Neuronal stem cell (in vitro differentiated cells): ENCODE data around the gene RSPRY1.

Experiments
- DNase-seq: peaks from one replicate; pipeline ENCODE4 v3.0.0-alpha.2; 2013; ENCODE audit warnings: low spot score
- H2AFZ ChIP-seq: one replicate; pipeline ENCODE4 v1.6.1; 2013; ENCODE audit warnings: mild to moderate bottlenecking, low read length, inconsistent platforms
- H2AK5ac ChIP-seq: 2 replicates; pipeline ENCODE4 v1.6.1; 2013; ENCODE audit warnings: low read depth, mild to moderate bottlenecking, inconsistent platforms, low read length, moderate library complexity, mixed read lengths
- H2BK120ac ChIP-seq: 2 replicates; pipeline ENCODE4 v1.6.1; 2013; ENCODE audit warnings: low read depth, mild to moderate bottlenecking, inconsistent platforms, low read length, moderate library complexity, mixed read lengths
- H2BK12ac ChIP-seq: one replicate; pipeline ENCODE4 v1.6.1; 2013; ENCODE audit warnings: low read length, inconsistent platforms
- H2BK15ac ChIP-seq: 2 replicates; pipeline ENCODE4 v1.6.1; 2013; ENCODE audit warnings: mild to moderate bottlenecking, low read length, inconsistent platforms, mixed read lengths
- H2BK5ac ChIP-seq: one replicate; pipeline ENCODE4 v1.6.1; 2013; ENCODE audit warnings: inconsistent platforms, mild to moderate bottlenecking, low read length, moderate library complexity
- H3K14ac ChIP-seq: one replicate; pipeline ENCODE4 v1.6.1; 2013; ENCODE audit warnings: low read length, inconsistent platforms
- H3K18ac ChIP-seq: 2 replicates; pipeline ENCODE4 v1.6.1; 2013; ENCODE audit warnings: low read length, inconsistent platforms
- H3K23ac ChIP-seq: 2 replicates; pipeline ENCODE4 v1.6.1; 2013; ENCODE audit warnings: low read depth, mild to moderate bottlenecking, mixed read lengths, low read length, inconsistent platforms; ENCODE audit not compliant: poor library complexity
- H3K27ac ChIP-seq: replicated peaks from 3 replicates; pipeline ENCODE4 v1.5.1; 2013; ENCODE audit warnings: low read length, inconsistent platforms
- H3K27me3 ChIP-seq, 3 experiments: 2 replicates each; pipeline ENCODE4 v1.6.1; 2013; ENCODE audit warnings: low read length in 3 of 3, mild to moderate bottlenecking in 2 of 3, inconsistent platforms in 1 of 3, low read depth in 1 of 3, mixed read lengths in 1 of 3, moderate library complexity in 1 of 3; ENCODE audit not compliant: control insufficient read depth in 3 of 3, insufficient read depth in 3 of 3
- H3K36me3 ChIP-seq, 2 donors: replicated peaks in 1 of 2; 2 replicates each; pipeline ENCODE4 v1.6.1; 2013; ENCODE audit warnings: low read length in 2 of 2; ENCODE audit not compliant: control insufficient read depth in 2 of 2, insufficient read depth in 2 of 2
- H3K4ac ChIP-seq: 2 replicates; pipeline ENCODE4 v1.6.1; 2013; ENCODE audit warnings: inconsistent platforms, mild to moderate bottlenecking, low read length, moderate library complexity
- H3K4me1 ChIP-seq, 2 donors: 1 replicate in 1 of 2; 2 replicates in 1 of 2; pipeline ENCODE4 v1.6.1; 2013; ENCODE audit warnings: low read length in 2 of 2, low read depth in 1 of 2; ENCODE audit not compliant: control insufficient read depth in 2 of 2, insufficient read depth in 1 of 2
- H3K4me2 ChIP-seq: one replicate; pipeline ENCODE4 v1.6.1; 2013; ENCODE audit warnings: mild to moderate bottlenecking, low read length, inconsistent platforms; ENCODE audit not compliant: insufficient read depth, poor library complexity, severe bottlenecking
- H3K4me3 ChIP-seq, 2 donors: 2 replicates each; pipeline ENCODE4 v1.5.1; 2013; ENCODE audit warnings: low read length in 2 of 2, mild to moderate bottlenecking in 2 of 2, inconsistent platforms in 1 of 2, moderate library complexity in 1 of 2
- H3K79me1 ChIP-seq: one replicate; pipeline ENCODE4 v1.6.1; 2013; ENCODE audit warnings: low read depth, mild to moderate bottlenecking, inconsistent platforms, low read length, moderate library complexity
- H3K9ac ChIP-seq: one replicate; pipeline ENCODE4 v1.6.1; 2013; ENCODE audit warnings: mild to moderate bottlenecking, low read depth, low read length, inconsistent platforms; ENCODE audit not compliant: poor library complexity
- H3K9me3 ChIP-seq, 2 donors: replicated peaks in 1 of 2; 2 replicates each; pipeline versions ENCODE3 to v1.6.1; 2013; ENCODE audit warnings: low read length in 2 of 2, mild to moderate bottlenecking in 2 of 2, inconsistent platforms in 1 of 2, low read depth in 1 of 2, mixed read lengths in 1 of 2, moderate library complexity in 1 of 2; ENCODE audit not compliant: control insufficient read depth in 2 of 2, insufficient read depth in 1 of 2
- H4K8ac ChIP-seq: one replicate; pipeline ENCODE4 v1.6.1; 2013; ENCODE audit warnings: low read depth, mild to moderate bottlenecking, inconsistent platforms, low read length, moderate library complexity
- H4K91ac ChIP-seq: one replicate; pipeline ENCODE4 v1.6.1; 2013; ENCODE audit warnings: low read length, low read depth, mild to moderate bottlenecking, inconsistent platforms; ENCODE audit not compliant: poor library complexity
- WGBS, 2 donors: extraction: QIAGEN DNeasy Blood & Tissue Kit; methylation state at CpG; one replicate each; pipeline ENCODE4 v1.1.7; 2013; ENCODE audit warnings: missing lambda C conversion rate in 2 of 2, mixed read lengths in 1 of 2; ENCODE audit not compliant: insufficient read length in 2 of 2, insufficient replicate concordance in 1 of 2; ENCODE audit errors: extremely low coverage in 2 of 2; 5-methylcytosine and 5-hydroxymethylcytosine counted together

The RSPRY1 gene

GRCh38 chr16:57225978-57226377 is 39.8 kb downstream of the RSPRY1 start:
- Histone ChIP-seq H3K18ac (no peak overlapping the region), H2AFZ (no peak overlapping the region), H2AK5ac (no peak overlapping the region), H2BK5ac (no peak overlapping the region), H3K23ac (no peak overlapping the region), H3K4me3 (no peak overlapping the region), H2BK15ac (no peak overlapping the region), H2BK120ac (no peak overlapping the region), H3K14ac (no peak overlapping the region), H3K9me3 (peaks cover 0 to 3% of the 10 kb centered on the region in 2 donors), H4K8ac (no peak overlapping the region), H3K27me3 (no peaks in the 10 kb centered on the region), H3K9ac (no peak overlapping the region), H3K79me1 (no peaks in the 10 kb centered on the region), H3K27ac (no peak overlapping the region), H3K4me2 (no peak overlapping the region), H2BK12ac (no peak overlapping the region), H4K91ac (no peak overlapping the region), H3K36me3 (peaks cover 21 to 98% of the 10 kb centered on the region in 2 donors), H3K4me1 (no peaks in the 10 kb centered on the region), H3K4ac (no peak overlapping the region)
- DNase-seq = no peak
- no CpG with 5 or more reads among the region's 7 CpGs for WGBS, 2 donors

GRCh38 chr16:57226701-57227621 is 40.8 kb downstream of the RSPRY1 start:
- no peak overlapping the region for H2BK120ac ChIP-seq
- no peak overlapping the region for H2AFZ ChIP-seq

GRCh38 chr16:57229079-57229478 is 43.0 kb downstream of the RSPRY1 start:
- Histone ChIP-seq H3K14ac (no peak overlapping the region), H2BK15ac (no peak overlapping the region), H3K4ac (no peak overlapping the region), H2AFZ (no peak overlapping the region), H2BK120ac (no peak overlapping the region), H3K27me3 (no peaks in the 10 kb centered on the region), H3K36me3 (peaks cover 22 to 98% of the 10 kb centered on the region in 2 donors), H3K23ac (no peak overlapping the region), H3K9ac (no peak overlapping the region), H3K9me3 (no peaks in the 10 kb centered on the region), H3K27ac (no peak overlapping the region), H4K91ac (no peak overlapping the region), H2BK12ac (no peak overlapping the region), H3K18ac (no peak overlapping the region), H3K4me1 (no peaks in the 10 kb centered on the region), H4K8ac (no peak overlapping the region), H3K79me1 (no peaks in the 10 kb centered on the region), H2BK5ac (no peak overlapping the region), H3K4me2 (no peak overlapping the region), H3K4me3 (no peak overlapping the region), H2AK5ac (no peak overlapping the region)
- no CpG with 5 or more reads among the region's 1 CpG for WGBS, 2 donors
- no peak for DNase-seq

More at GRCh38 chr16:57226701-57227621, 40.8 kb downstream of the RSPRY1 start:
- no peaks in the 10 kb centered on the region for H3K27me3 ChIP-seq
- H3K4me3 ChIP-seq = no peak overlapping the region
- no peak overlapping the region for H3K18ac ChIP-seq
- no peak overlapping the region for H3K23ac ChIP-seq
- no peak overlapping the region for H3K9ac ChIP-seq
- no peak overlapping the region for H4K91ac ChIP-seq
- H3K79me1 ChIP-seq = no peaks in the 10 kb centered on the region
- H4K8ac ChIP-seq = no peak overlapping the region
- H2BK15ac ChIP-seq = no peak overlapping the region
- H3K4ac ChIP-seq = no peak overlapping the region
- H2AK5ac ChIP-seq = no peak overlapping the region
- H3K14ac ChIP-seq = no peak overlapping the region
- H3K4me2 ChIP-seq = no peak overlapping the region
- H3K36me3 ChIP-seq = peaks cover 16 to 98% of the 10 kb centered on the region in 2 donors
- H3K4me1 ChIP-seq = no peaks in the 10 kb centered on the region
- H3K27ac ChIP-seq = no peak overlapping the region
- H2BK12ac ChIP-seq = no peak overlapping the region
- no peak for DNase-seq
- no CpG with 5 or more reads among the region's 4 CpGs for WGBS, 2 donors
- H2BK5ac ChIP-seq = no peak overlapping the region
- no peaks in the 10 kb centered on the region for H3K9me3 ChIP-seq

GRCh38 chr16:57231821-57232350 is 45.8 kb downstream of the RSPRY1 start:
- Histone ChIP-seq H3K4me1 (no peaks in the 10 kb centered on the region), H3K23ac (no peak overlapping the region), H2AFZ (no peak overlapping the region), H3K4me3 (no peak overlapping the region), H2BK120ac (no peak overlapping the region), H3K27ac (no peak overlapping the region), H3K4me2 (no peak overlapping the region), H2AK5ac (no peak overlapping the region), H4K8ac (no peak overlapping the region), H3K4ac (no peak overlapping the region), H2BK5ac (no peak overlapping the region), H3K14ac (no peak overlapping the region), H3K36me3 (peaks cover 25 to 99% of the 10 kb centered on the region in 2 donors), H3K18ac (no peak overlapping the region), H2BK12ac (no peak overlapping the region), H3K27me3 (no peaks in the 10 kb centered on the region), H3K79me1 (no peaks in the 10 kb centered on the region), H2BK15ac (no peak overlapping the region), H3K9ac (no peak overlapping the region), H3K9me3 (peaks cover 0 to 10% of the 10 kb centered on the region in 2 donors), H4K91ac (no peak overlapping the region)
- no CpG with 5 or more reads among the region's 3 CpGs for WGBS, 2 donors
- DNase-seq = no peak
